ENCODE results near the gene CRTC1. TPM values are rescaled to one million over a fixed set of nuclear protein-coding genes. Genes with fewer than 3 reads are reported as not detected.
"Not testable (repeated sequence)": the region's sequence is repeated elsewhere in the genome, so short reads cannot be mapped to it uniquely, and the experiment has no call there.

The CRTC1 gene
- total RNA-seq, 4 donors from 2014 or later, result 2.8 to 8.8 (median 3.7) TPM

GRCh38 chr19:18733196-18733647 is 49.7 kb downstream of the CRTC1 start:
- Histone ChIP-seq H3K27ac (no peak overlapping the region), H3K4me3 (no peak overlapping the region), H3K4me1 (no peaks in the 10 kb centered on the region), H3K9me3 (no peaks in the 10 kb centered on the region), H3K36me3 (no peaks in the 10 kb centered on the region), H3K27me3 (no peaks in the 10 kb centered on the region)
- in situ Hi-C loops (cut with MboI; ENCODE audit: low sequenced_read_pairs in 4 of 4) (no loop called here), intact Hi-C loops (cut with DNase I; ENCODE audit: low total_unique reads) (no loop called here)
- DNase-seq (no peak), ATAC-seq (peak in 1 of 2 donors; percentile 44)
- TF ChIP-seq, protein P1, sequence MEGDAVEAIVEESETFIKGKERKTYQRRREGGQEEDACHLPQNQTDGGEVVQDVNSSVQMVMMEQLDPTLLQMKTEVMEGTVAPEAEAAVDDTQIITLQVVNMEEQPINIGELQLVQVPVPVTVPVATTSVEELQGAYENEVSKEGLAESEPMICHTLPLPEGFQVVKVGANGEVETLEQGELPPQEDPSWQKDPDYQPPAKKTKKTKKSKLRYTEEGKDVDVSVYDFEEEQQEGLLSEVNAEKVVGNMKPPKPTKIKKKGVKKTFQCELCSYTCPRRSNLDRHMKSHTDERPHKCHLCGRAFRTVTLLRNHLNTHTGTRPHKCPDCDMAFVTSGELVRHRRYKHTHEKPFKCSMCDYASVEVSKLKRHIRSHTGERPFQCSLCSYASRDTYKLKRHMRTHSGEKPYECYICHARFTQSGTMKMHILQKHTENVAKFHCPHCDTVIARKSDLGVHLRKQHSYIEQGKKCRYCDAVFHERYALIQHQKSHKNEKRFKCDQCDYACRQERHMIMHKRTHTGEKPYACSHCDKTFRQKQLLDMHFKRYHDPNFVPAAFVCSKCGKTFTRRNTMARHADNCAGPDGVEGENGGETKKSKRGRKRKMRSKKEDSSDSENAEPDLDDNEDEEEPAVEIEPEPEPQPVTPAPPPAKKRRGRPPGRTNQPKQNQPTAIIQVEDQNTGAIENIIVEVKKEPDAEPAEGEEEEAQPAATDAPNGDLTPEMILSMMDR (IDR thresholded peaks at IDR 0.05 in 4 of 5, conservative IDR thresholded peaks at IDR 0.05 in 1 of 5), result no peak
- TF ChIP-seq POLR2A (IDR thresholded peaks at IDR 0.05), result no peak

DNA sequence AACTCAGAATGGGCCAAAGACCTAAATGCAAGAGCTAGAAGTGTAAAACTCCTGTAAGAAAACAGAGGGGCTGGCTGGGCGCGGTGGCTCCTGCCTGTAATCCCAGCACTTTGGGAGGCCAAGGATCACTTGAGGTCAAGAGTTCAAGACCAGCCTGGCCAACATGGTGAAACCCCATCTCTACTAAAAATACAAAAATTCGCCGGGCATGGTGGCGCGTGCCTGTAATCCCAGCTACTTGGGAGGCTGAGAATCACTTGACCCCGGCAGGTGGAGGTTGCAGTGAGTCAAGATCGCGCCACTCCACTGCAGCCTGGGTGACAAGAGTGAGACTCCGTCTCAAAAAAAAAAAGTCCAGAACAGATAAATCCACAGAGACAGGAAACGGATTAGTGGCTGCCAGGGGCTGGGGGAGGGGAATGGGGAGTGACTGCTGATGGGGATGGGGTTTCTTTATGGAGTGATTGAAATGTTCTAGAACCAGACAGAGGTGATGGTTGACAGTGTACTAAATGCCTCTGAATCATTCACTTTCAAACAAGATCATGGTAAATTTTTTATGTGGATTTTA is 50.4 kb downstream of the CRTC1 start:
- H3K27me3 ChIP-seq; H3K36me3 ChIP-seq; H3K4me3 ChIP-seq; DNase-seq; H3K4me1 ChIP-seq; in situ Hi-C loops (cut with MboI; ENCODE audit: low sequenced_read_pairs in 4 of 4); H3K27ac ChIP-seq; H3K9me3 ChIP-seq; intact Hi-C loops (cut with DNase I; ENCODE audit: low total_unique reads); ATAC-seq: not testable (repeated sequence)

- H3K4me3 ChIP-seq, result no peak overlapping the region
- no peaks in the 10 kb centered on the region for H3K4me1 ChIP-seq
- H3K9me3 ChIP-seq, result no peaks in the 10 kb centered on the region
- no peak for ATAC-seq
- DNase-seq, result no peak
- in situ Hi-C loops (cut with MboI; ENCODE audit: low sequenced_read_pairs in 4 of 4) (no loop called here), intact Hi-C loops (cut with DNase I; ENCODE audit: low total_unique reads) (no loop called here)
- no peaks in the 10 kb centered on the region for H3K27me3 ChIP-seq
- no peak overlapping the region for H3K27ac ChIP-seq
- TF ChIP-seq POLR2A (IDR thresholded peaks at IDR 0.05), result no peak
- TF ChIP-seq, protein P1 (IDR thresholded peaks at IDR 0.05 in 4 of 5, conservative IDR thresholded peaks at IDR 0.05 in 1 of 5), result no peak
- no peaks in the 10 kb centered on the region for H3K36me3 ChIP-seq
These were observed 51.8 kb downstream of the CRTC1 start for GRCh38 chr19:18735324-18735723.

DNA sequence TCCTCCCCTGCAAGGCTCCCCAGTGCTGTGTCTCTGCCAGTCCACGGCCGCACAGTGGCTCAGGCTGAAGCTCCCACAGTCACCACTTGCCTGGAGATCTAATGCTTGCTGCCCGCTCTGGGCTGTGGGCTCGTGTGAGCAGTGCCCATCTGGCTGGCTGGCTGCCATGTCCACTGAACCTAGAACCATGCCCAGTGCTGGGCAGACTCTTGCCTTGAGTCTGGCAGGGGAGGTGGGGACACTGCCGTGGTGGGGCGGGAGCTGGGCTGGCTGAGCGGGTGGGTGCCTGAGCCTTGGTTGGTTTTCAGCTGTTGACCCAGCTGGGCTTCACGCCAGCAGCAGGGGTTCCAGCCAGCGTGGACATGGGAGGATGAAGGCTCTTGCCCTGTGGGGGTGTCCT is 52.3 kb downstream of the CRTC1 start:
- in situ Hi-C loops (cut with MboI; ENCODE audit: low sequenced_read_pairs in 4 of 4) (no loop called here), intact Hi-C loops (cut with DNase I; ENCODE audit: low total_unique reads) (no loop called here)
- DNase-seq (no peak), ATAC-seq (no peak)
- H3K27me3 ChIP-seq, result no peaks in the 10 kb centered on the region
- no peaks in the 10 kb centered on the region for H3K9me3 ChIP-seq
- no peak overlapping the region for H3K27ac ChIP-seq
- no peaks in the 10 kb centered on the region for H3K36me3 ChIP-seq
- no peaks in the 10 kb centered on the region for H3K4me1 ChIP-seq
- TF ChIP-seq, protein P1 (IDR thresholded peaks at IDR 0.05 in 4 of 5, conservative IDR thresholded peaks at IDR 0.05 in 1 of 5), result no peak
- no peak for TF ChIP-seq POLR2A (IDR thresholded peaks at IDR 0.05)
- no peak overlapping the region for H3K4me3 ChIP-seq

GRCh38 chr19:18736415-18737336 is 53.2 kb downstream of the CRTC1 start:
- Histone ChIP-seq H3K9me3 (no peaks in the 10 kb centered on the region), H3K36me3 (no peaks in the 10 kb centered on the region), H3K4me3 (no peak overlapping the region), H3K27me3 (no peaks in the 10 kb centered on the region), H3K4me1 (no peaks in the 10 kb centered on the region), H3K27ac (no peak overlapping the region)
- intact Hi-C loops (cut with DNase I; ENCODE audit: low total_unique reads) (no loop called here), in situ Hi-C loops (cut with MboI; ENCODE audit: low sequenced_read_pairs in 4 of 4) (no loop called here)
- no peak for ATAC-seq
- DNase-seq, result no peak
- no peak for TF ChIP-seq POLR2A (IDR thresholded peaks at IDR 0.05)
